GM18505 (cell line): ENCODE results near the gene SRP54.
"Not testable (repeated sequence)": the region's sequence is repeated elsewhere in the genome, so short reads cannot be mapped to it uniquely, and the experiment has no call there.

Experiments
- ATAC-seq: cut with Tn5 transposase; IDR thresholded peaks from one replicate; pipeline ENCODE4 v1.9.1; 2021; ENCODE audit not compliant: unreplicated experiment
- POLR2A ChIP-seq: IDR thresholded peaks from 4 replicates; pipeline ENCODE4 v1.6.1; 2011; ENCODE audit warnings: borderline replicate concordance; ENCODE audit not compliant: insufficient read depth, insufficient read length; ENCODE audit errors: extremely low read depth

The SRP54 gene

GRCh38 chr14:35046751-35047536, 64.2 kb downstream of the SRP54 start:
- TF ChIP-seq POLR2A: no peak
- peak; percentile 11 for ATAC-seq

- no peak for ATAC-seq
- TF ChIP-seq POLR2A: no peak
These were observed 65.3 kb downstream of the SRP54 start for GRCh38 chr14:35047976-35048513.

- ATAC-seq: no peak
- no peak for TF ChIP-seq POLR2A
These were observed 67.9 kb downstream of the SRP54 start for GRCh38 chr14:35050652-35051051.

- no peak for ATAC-seq
These were observed 69.0 kb downstream of the SRP54 start for GRCh38 chr14:35051796-35052195.

GRCh38 chr14:35052637-35053036, 69.8 kb downstream of the SRP54 start:
- ATAC-seq: no peak
- no peak for TF ChIP-seq POLR2A

More at GRCh38 chr14:35051796-35052195, 69.0 kb downstream of the SRP54 start:
- no peak for TF ChIP-seq POLR2A

- not testable (repeated sequence) for ATAC-seq
These were observed 78.5 kb downstream of the SRP54 start for GRCh38 chr14:35061113-35061791.

- not testable (repeated sequence) for ATAC-seq
These were observed 82.9 kb downstream of the SRP54 start for GRCh38 chr14:35065731-35066130.

GRCh38 chr14:35068238-35069012, 85.6 kb downstream of the SRP54 start:
- no peak for ATAC-seq
- TF ChIP-seq POLR2A: no peak

- no peak for TF ChIP-seq POLR2A
- no peak for ATAC-seq
These were observed 89.4 kb downstream of the SRP54 start for GRCh38 chr14:35072226-35072625.

- no peak for TF ChIP-seq POLR2A
- ATAC-seq: no peak
These were observed 90.7 kb downstream of the SRP54 start for GRCh38 chr14:35073486-35073885.

GRCh38 chr14:35078082-35078481, 95.3 kb downstream of the SRP54 start:
- no peak for ATAC-seq
- no peak for TF ChIP-seq POLR2A
